Epidermal melanocyte (primary cell): ENCODE results near the gene RTRAF.

Experiments
- DNase-seq: peaks from one replicate; pipeline ENCODE4 v3.0.0; 2011; ENCODE audit warnings: low spot score; ENCODE audit not compliant: insufficient read length

The RTRAF gene

GRCh38 chr14:51993285-51993920, 4.1 kb downstream of the RTRAF start:
- no peak for DNase-seq

DNA sequence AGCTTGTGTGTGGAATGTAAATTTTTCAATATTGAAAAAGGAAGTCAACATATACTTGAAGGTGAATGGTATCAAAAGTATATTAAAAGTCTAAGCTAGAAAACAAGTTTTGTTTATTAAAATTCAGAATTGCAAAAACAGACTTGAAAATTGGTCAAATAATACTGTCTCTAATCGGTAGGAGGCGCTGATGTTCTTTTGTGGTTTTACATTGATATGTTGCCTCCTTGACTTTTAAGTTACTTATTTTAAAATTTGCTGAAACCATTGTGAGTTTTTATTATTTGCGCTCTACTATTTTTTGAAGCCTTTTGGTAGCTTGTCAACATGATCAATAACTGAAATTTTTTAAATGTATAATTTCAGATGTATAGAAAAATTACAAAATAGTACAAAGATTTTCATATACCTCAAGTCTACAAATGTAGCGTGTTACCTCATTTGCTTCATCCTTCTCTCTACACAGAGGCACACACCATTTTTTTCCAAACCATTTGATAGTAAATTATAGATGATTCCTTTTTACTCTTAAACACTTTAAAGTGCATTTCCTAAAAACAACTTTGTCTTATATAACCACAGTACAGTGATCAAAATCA, 6.9 kb downstream of the RTRAF start:
- DNase-seq: no peak

- DNase-seq: no peak
Observed at GRCh38 chr14:51998348-51998747, 9.0 kb downstream of the RTRAF start.

DNA sequence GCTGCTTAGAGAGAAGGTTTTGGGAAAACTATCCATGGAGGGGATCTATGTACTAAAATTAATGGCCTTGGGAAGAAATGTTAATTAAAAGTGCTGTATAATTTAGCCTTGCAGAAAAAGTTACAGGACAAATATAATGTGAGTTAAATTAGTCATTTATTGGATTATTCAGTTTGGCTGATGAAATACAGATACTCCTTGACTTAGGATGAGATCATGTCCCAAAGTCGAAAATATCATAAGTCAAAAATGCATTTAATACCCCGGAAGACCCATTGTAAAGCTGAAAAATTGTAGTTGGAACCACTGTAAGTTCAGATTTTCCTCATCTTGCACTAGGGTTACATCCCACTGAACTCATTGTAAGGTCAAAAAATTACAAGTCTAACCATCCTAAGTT, 9.7 kb downstream of the RTRAF start:
- DNase-seq: no peak

GRCh38 chr14:52000019-52000582, 10.8 kb downstream of the RTRAF start:
- no peak for DNase-seq

DNA sequence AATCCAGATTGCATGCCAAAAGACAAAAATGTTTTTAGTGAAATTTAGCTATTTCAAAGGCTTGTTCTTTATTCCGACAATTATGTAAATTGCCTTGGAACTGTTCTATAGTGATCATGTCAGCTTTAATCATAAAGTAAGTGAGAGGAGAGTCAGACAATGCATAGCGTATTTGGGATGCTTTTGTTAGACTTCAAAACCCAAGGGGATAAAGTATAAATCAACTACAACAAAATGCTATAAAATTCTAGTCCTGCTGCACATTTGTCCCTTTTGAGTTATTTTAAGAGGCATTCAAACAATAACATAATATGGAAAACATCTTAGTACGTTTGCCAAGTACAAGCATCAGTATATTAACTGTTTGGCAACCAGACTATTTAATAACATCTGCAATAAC, 11.3 kb downstream of the RTRAF start:
- no peak for DNase-seq

- no peak for DNase-seq
Observed at GRCh38 chr14:52002542-52002941, 13.2 kb downstream of the RTRAF start.

- no peak for DNase-seq
Observed at GRCh38 chr14:52003324-52003723, 14.0 kb downstream of the RTRAF start.

- no peak for DNase-seq
Observed at GRCh38 chr14:52005625-52006024, 16.3 kb downstream of the RTRAF start.

- no peak for DNase-seq
Observed at GRCh38 chr14:52006361-52006760, 17.0 kb downstream of the RTRAF start.

- no peak for DNase-seq
Observed at GRCh38 chr14:52007211-52007610, 17.9 kb downstream of the RTRAF start.

DNA sequence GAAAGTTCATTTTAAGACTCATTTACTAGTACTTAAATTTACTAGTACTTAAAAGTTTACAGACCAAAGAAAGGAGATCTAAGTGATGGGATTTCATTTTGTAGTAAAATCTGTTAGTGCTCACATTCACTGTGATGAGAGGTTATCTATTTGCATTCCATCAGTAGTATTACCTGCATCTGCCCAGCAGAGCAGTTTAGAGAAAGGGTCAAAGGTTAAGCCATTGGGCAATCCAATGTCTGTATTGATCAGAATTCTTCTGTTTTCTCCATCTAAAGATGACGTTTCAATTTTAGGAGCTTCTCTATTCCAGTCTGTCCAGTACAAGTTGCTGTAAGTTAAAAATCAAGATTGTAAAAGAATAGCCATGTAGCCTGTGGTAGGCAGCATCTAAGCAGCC, 18.3 kb downstream of the RTRAF start:
- DNase-seq: no peak

GRCh38 chr14:52008136-52008535, 18.8 kb downstream of the RTRAF start:
- DNase-seq: no peak

DNA sequence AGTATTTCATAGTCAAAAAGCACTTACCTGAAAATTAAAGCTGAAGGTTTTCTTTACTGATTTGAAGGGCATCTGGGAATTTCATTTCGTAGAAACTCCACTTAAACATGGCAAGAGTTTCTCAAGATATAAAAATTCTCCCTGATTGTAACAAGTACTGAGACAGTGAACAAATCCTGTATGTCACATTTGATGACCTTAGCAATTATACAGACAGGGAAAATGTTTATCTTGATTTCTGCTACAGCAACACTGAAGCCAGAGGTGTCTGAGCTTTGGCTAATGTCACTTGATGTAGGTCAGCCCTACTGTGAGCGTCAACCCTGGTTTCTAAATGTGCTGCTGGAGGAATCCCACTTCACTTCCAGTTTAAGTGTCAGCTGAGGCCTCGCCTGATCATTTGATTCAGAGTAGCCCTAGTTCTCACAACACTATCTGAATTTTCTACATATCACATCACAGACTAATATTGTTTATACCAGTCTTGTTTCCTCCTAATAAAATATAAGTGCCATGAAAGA, 20.9 kb downstream of the RTRAF start:
- DNase-seq: no peak

GRCh38 chr14:52011523-52011922, 22.2 kb downstream of the RTRAF start:
- no peak for DNase-seq

- DNase-seq: no peak
Observed at GRCh38 chr14:52012635-52013034, 23.3 kb downstream of the RTRAF start.

DNA sequence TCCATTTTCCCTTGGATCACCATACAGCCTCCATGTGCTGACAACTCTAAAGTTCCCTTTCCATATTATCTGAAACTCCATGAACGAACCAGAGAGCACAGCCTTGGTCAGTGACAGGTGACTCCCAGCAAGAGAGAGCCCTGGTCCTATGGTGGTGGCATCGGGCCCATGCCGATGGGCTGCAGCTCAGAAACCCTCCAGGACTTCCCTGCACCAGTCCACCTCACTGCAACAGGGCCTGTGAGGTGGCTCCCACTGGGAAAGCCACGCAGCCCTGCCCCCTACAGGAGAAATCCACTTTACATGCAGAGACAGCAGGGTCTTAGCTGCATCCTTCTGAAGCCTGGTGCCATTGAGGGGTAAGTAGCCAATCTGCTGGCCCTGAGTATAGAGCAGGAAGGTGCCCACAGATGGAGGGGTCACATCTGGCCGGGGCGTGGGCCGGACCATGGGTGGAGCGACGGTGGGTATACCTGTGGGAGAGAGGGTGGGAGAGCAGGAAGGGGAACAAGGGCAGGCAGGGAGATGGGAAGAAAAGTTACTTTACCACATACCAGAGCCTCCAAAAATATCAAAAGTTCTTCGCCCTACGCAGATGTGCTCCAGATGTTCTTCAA, 24.7 kb downstream of the RTRAF start:
- DNase-seq: no peak

GRCh38 chr14:52014601-52015267, 25.4 kb downstream of the RTRAF start:
- no peak for DNase-seq

- no peak for DNase-seq
Observed at GRCh38 chr14:52015411-52016030, 26.2 kb downstream of the RTRAF start.

- no peak for DNase-seq
Observed at GRCh38 chr14:52018252-52018651, 28.9 kb downstream of the RTRAF start.

DNA sequence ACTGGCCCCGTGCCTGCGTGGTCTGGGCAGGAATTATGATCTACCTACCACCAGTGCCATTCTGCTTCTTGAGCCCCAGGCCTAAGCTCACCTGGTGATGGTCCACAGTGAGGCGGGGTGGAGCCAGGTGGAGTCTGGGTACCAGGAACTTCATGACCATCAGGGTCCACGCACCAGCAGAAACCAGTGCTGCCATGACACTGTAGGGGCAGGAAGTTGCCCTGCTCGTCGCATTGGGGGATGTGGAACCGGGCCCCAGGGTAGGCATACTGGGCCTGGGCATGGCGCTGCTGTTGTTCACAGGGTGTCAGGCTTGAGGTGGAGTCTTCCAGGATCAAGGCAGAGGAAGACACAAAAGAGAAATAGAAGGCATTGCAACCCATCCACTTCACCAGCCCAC, 29.6 kb downstream of the RTRAF start:
- DNase-seq: no peak
